Adrenal gland (tissue), 5 donors: ENCODE measurements around the gene SATB1.

ENCODE experiments used
- POLR2A ChIP-seq, 2 donors: fragments of 450-650 bp; IDR thresholded peaks; one replicate each; pipeline ENCODE4 v1.6.1; 2017; ENCODE audit warnings: antibody characterized with exemption in 2 of 2, mild to moderate bottlenecking in 2 of 2, moderate library complexity in 1 of 2
- TF ChIP-seq, protein P1 (sequence below), 6 experiments: fragments of 450-650 bp in 4 of 6; fragments of 200-600 bp in 2 of 6; sonication (generic) in 1 of 6; IDR thresholded peaks; 1 replicate in 5 of 6; 2 replicates in 1 of 6; pipeline versions ENCODE4 v1.5.1 to v1.8.0; 2016 to 2021; ENCODE audit warnings: antibody characterized with exemption in 6 of 6, mild to moderate bottlenecking in 2 of 6, moderate library complexity in 1 of 6
- donor health status: DM: no; HTN: no; CAD: no.

DNA sequence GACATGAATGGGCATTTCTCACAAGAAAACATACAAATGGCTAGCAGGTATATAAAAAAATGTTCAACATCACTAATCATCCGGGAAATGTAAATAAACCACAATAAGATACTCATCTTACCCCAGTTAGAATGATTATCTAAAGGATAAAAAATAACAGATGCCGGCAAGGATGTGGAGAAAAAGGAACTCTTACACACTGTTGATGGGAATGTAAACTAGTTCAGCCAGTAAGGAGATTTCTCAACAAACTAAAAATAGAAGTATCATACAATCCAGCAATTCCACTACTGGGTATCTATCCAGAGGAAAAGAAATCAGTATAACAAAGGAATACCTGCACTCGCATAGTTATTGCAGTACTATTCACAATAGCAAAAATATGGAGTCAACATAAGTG is 124.2 kb downstream of the SATB1 start:
- TF ChIP-seq, protein P1, sequence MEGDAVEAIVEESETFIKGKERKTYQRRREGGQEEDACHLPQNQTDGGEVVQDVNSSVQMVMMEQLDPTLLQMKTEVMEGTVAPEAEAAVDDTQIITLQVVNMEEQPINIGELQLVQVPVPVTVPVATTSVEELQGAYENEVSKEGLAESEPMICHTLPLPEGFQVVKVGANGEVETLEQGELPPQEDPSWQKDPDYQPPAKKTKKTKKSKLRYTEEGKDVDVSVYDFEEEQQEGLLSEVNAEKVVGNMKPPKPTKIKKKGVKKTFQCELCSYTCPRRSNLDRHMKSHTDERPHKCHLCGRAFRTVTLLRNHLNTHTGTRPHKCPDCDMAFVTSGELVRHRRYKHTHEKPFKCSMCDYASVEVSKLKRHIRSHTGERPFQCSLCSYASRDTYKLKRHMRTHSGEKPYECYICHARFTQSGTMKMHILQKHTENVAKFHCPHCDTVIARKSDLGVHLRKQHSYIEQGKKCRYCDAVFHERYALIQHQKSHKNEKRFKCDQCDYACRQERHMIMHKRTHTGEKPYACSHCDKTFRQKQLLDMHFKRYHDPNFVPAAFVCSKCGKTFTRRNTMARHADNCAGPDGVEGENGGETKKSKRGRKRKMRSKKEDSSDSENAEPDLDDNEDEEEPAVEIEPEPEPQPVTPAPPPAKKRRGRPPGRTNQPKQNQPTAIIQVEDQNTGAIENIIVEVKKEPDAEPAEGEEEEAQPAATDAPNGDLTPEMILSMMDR (IDR thresholded peaks at IDR 0.05), result no peak
- no peak for TF ChIP-seq POLR2A (IDR thresholded peaks at IDR 0.05)
